Kidney (tissue), 14 donors: Measurements from ENCODE around the gene TNIP1. TPM values are rescaled to one million over a fixed set of nuclear protein-coding genes. Genes with fewer than 3 reads are reported as not detected.

Source experiments
- DNase-seq, 5 donors: peaks; one replicate each; pipeline ENCODE4 v3.0.0-alpha.2; 2013 to 2020
- FAIRE-seq: peaks from 2 replicates; lab custom pipeline; 2012; peaks lifted over from hg19 to GRCh38; lab: Jason Lieb, UNC
- H3K27ac ChIP-seq, 2 donors: one replicate each; pipeline ENCODE4 v1.7.0; 2013; ENCODE audit warnings: low read depth in 2 of 2, low read length in 2 of 2, inconsistent platforms in 1 of 2
- H3K27me3 ChIP-seq: one replicate; pipeline ENCODE4 v1.7.1; 2013; ENCODE audit warnings: low read length, inconsistent platforms; ENCODE audit not compliant: control insufficient read depth, insufficient read depth
- H3K36me3 ChIP-seq, 3 donors: one replicate each; pipeline versions ENCODE4 v1.7.0 to v1.7.1; 2013; ENCODE audit warnings: low read length in 3 of 3, control low read depth in 1 of 3, inconsistent platforms in 1 of 3; ENCODE audit not compliant: insufficient read depth in 3 of 3, control insufficient read depth in 2 of 3
- H3K4me1 ChIP-seq, 3 donors: one replicate each; pipeline versions ENCODE4 v1.7.0 to v1.7.1; 2013; ENCODE audit warnings: low read length in 3 of 3, inconsistent platforms in 1 of 3, low read depth in 1 of 3; ENCODE audit not compliant: control insufficient read depth in 2 of 3, insufficient read depth in 2 of 3
- H3K4me3 ChIP-seq, 3 donors: one replicate each; pipeline versions ENCODE4 v1.7.0 to v1.8.1; 2013; ENCODE audit warnings: low read length in 3 of 3, control low read depth in 1 of 3, inconsistent platforms in 1 of 3
- H3K9ac ChIP-seq, 3 donors: one replicate each; pipeline versions ENCODE4 v1.7.0 to v1.7.1; 2013; ENCODE audit warnings: low read length in 3 of 3, control low read depth in 1 of 3, inconsistent platforms in 1 of 3
- H3K9me3 ChIP-seq, 3 donors: one replicate each; pipeline versions ENCODE4 v1.7.0 to v1.7.1; 2013; ENCODE audit warnings: low read length in 3 of 3, control low read depth in 1 of 3, inconsistent platforms in 1 of 3; ENCODE audit not compliant: control insufficient read depth in 2 of 3, insufficient read depth in 1 of 3
- CTCF ChIP-seq: IDR thresholded peaks from 3 replicates; pipeline ENCODE4 v1.5.1; 2012; ENCODE audit warnings: mild to moderate bottlenecking, moderate library complexity, borderline replicate concordance; ENCODE audit not compliant: insufficient read depth; ENCODE audit errors: extremely low read depth
- intact Hi-C: fragments of 100-400 bp; cut with DNase I; formaldehyde crosslinking; loops from one replicate; pipeline ENCODE4 v1.11.1; 2022
- polyA plus RNA-seq: library from polyadenylated mRNA; stranded (reverse); fragments of 350-450 nt; fragmentation: Illumina TruSeq; extraction: RNeasy Lipid Tissue Mini Kit (QIAGEN cat#74804); gene quantifications from one replicate; pipeline ENCODE4 v1.2.3, GENCODE V29; 2014; ENCODE audit warnings: low read depth, low replicate concordance; ENCODE audit not compliant: insufficient read depth
- total RNA-seq: library from RNA; stranded (reverse); fragmentation: NEBNext Ultra II Directional; extraction: Animal tissue kit (Norgen Biotek cat#: 25700); gene quantifications from one replicate; pipeline ENCODE4 v1.2.1, GENCODE V29; 2021
- donor health status: control.
- donor health status: control.
- donor health status: control.
- donor health status: control.
- donor health status: control.
- donor health status: DM: yes; HTN: yes; CAD: no.
- donor health status: Normal renal cell carcinoma (clear cell type).

TNIP1 gene
- total and polyA plus RNA-seq, 2 donors from 2014 or later: 109 to 132 TPM

DNA sequence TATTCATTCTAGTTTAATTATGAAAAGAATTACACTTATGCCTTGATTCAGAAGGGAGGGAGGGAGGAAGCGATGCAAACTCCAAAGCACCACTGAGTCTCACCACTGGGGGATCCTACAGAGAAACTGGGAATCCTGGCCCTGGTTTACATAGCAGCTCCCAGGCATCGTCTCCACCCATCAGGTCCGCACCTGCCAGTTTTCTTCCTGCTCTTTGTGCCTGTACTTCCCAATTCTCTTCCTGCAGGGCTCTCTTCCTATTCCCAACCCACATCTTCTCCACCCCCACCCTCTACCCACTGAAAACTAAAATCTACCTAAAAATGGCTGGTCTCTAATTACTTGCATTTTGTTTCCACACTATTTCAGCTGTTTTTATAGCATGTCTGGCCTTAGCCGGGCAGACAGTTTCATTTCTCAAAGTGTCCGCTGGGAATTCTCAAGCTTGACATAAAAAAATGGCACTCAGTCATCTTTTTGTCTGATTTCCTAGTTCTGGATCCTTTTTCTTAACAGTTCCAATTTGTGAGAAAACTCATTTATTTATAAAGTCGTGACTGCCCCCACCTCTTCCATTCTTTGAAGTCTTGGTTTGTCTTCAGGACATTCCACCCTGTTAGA, 1.6 kb upstream of the TNIP1 start:
- TF ChIP-seq CTCF: no peak
- FAIRE-seq (no peak), DNase-seq (peak in 2 of 5 donors; percentile 29 to 66)
- Histone ChIP-seq H3K27ac (peak overlapping the region; percentile 28 to 99), H3K27me3 (no peaks in the 10 kb centered on the region), H3K4me1 (peaks cover 5 to 49% (median 34%) of the 10 kb centered on the region in 3 donors), H3K9ac (peak overlapping the region in 2 of 3 donors; percentile 48 to 99), H3K9me3 (no peaks in the 10 kb centered on the region), H3K4me3 (peak overlapping the region in 2 of 3 donors; percentile 90 to 91), H3K36me3 (peaks cover 0 to 2% (median 0%) of the 10 kb centered on the region in 3 donors)
- intact Hi-C loops: no loop called here

GRCh38 chr5:151081431-151082281, 822 bp upstream of the TNIP1 start:
- Histone ChIP-seq H3K27ac (peak overlapping the region; percentile 98 to 99), H3K27me3 (no peaks in the 10 kb centered on the region), H3K36me3 (peaks cover 0 to 5% (median 0%) of the 10 kb centered on the region in 3 donors), H3K4me1 (peaks cover 5 to 48% (median 40%) of the 10 kb centered on the region in 3 donors), H3K9me3 (no peaks in the 10 kb centered on the region), H3K9ac (peak overlapping the region; percentile 80 to 99 (median 86)), H3K4me3 (peak overlapping the region; percentile 79 to 91 (median 90))
- intact Hi-C loops: no loop called here
- DNase-seq: no peak
- no peak for TF ChIP-seq CTCF
- FAIRE-seq: no peak

GRCh38 chr5:151079838-151080612, 809 bp downstream of the TNIP1 start:
- intact Hi-C loops: no loop called here
- H3K4me3 ChIP-seq: peak overlapping the region; percentile 67 to 90 (median 77)
- H3K4me1 ChIP-seq: peaks cover 5 to 51% (median 45%) of the 10 kb centered on the region in 3 donors
- H3K9ac ChIP-seq: peak overlapping the region; percentile 37 to 99 (median 61)
- FAIRE-seq (no peak), DNase-seq (peak in 1 of 5 donors; percentile 30)
- H3K27ac ChIP-seq: peak overlapping the region; percentile 98 to 99
- no peaks in the 10 kb centered on the region for H3K9me3 ChIP-seq
- H3K27me3 ChIP-seq: no peaks in the 10 kb centered on the region
- no peak for TF ChIP-seq CTCF
- H3K36me3 ChIP-seq: peaks cover 0 to 5% (median 0%) of the 10 kb centered on the region in 3 donors
